GM19463 (cell line): ENCODE results near the gene ACOT2.
"Not testable (repeated sequence)": the region's sequence is repeated elsewhere in the genome, so short reads cannot be mapped to it uniquely, and the experiment has no call there.

Source experiments
- ATAC-seq: cut with Tn5 transposase; IDR thresholded peaks from one replicate; pipeline ENCODE4 v1.9.1; 2021; ENCODE audit warnings: mild to moderate bottlenecking, moderate library complexity; ENCODE audit not compliant: unreplicated experiment

Gene ACOT2

DNA sequence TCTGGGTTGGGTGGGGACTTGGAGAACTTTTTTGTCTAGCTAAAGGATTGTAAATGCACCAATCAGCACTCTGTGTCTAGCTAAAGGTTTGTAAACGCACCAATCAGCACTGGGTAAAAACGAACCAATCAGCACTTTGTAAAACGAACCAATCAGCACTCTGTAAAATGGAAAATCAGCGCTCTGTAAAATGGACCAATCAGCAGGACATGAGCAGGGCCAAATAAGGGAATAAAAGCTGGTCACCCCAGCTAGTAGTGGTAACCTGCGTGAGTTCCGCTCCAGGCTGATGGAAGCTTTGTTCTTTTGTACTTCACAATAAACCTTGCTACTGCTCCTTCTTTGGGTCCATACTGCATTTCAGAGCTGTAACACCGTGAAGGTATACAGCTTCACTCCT lies 1.7 kb upstream of the ACOT2 start:
- ATAC-seq: no peak

DNA sequence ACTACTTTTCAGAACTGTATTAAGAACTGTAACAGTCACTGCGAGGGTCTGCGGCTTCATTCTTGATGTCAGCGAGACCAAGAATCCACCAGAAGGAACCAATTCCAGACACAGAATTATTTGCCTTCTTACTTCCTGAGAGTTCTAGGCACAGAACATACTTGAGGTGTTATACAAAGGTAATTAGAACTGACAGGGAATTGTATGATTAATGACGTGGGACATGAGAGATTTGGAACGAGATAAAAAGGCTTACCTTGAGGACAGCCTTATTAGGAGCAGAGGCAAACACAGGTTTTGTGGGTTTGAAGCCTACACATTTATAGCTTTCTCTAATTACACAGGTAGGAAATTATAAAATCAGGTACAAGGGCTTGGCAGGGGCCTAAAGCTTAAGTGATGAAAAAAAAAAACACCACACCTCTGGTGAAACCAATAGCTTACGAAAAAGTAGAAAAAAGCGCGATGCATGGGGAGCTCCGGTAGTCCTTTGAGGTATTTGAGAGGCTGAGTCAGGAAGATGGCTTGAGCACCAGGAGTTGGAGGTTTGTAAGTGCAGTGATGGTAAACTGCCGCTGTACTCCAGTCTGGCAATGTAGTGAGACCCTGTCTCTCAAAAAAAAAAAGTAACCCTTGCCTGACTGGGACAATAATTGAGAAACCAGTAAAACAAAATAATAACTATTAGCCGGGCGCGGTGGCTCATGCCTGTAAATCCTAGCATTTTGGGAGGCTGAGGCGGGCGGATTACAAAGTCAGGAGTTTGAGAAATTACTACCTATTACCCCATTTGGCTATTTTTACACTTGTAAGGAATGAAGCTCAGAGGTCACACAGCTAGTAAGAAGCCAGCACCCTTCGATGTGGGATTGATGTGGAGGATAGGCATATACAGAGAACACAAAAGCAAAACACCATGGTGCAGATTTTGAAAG lies 795 bp upstream of the ACOT2 start:
- ATAC-seq: no peak

DNA sequence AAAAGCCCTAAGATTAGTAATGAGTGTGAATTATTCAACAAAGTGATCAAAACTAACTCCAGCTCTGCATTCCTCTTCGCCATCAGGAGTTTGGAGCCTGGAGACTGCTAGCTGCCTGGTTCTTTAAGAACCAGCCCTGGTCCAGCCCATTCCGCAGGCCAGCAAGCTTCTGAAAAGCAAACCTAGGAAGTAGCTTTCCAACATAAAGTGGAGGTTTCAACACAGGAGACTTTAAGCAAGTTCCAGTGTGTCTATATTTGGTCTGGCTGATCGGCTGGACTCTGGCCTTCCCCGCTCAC lies 178 bp upstream of the ACOT2 start:
- ATAC-seq: not testable (repeated sequence)

DNA sequence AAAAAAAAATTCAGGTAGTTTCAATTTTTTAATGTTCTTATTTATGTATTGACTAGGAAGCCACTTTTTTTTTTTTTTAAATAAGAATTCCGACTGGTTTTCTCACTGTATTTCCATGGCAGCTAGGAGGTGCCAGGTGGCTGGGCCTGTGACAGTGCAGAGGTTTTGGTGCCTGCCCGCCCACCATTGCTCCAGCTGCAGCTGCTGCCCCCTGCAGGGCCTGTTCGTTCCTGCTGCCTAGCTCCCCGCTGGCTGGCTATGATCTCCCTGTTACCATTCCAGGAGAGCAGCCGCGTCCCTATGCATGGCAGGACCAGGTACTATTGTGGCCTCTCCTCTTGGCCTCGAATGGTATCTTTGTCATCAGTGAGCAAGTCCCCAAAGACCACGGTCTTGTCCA lies 1.9 kb downstream of the ACOT2 start:
- ATAC-seq: not testable (repeated sequence)

DNA sequence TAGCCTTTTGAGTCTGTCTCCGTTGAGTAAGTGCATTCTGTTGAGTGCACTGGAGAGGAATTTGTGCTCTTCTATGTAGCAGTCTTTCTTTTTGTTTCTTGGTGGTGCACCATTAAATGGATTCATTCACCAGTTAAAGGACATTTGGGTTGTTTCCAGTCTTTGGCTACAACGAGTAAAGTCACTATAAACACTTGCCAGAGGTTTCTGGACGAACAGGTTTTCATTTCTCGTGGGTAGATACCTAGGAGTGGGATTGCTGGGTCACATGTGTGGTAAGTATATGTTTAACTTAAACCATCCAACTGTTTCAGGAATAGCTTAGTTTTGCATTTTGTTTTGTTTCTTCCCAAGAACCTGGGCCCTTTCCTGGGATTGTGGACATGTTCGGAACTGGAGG lies 4.0 kb downstream of the ACOT2 start:
- not testable (repeated sequence) for ATAC-seq

DNA sequence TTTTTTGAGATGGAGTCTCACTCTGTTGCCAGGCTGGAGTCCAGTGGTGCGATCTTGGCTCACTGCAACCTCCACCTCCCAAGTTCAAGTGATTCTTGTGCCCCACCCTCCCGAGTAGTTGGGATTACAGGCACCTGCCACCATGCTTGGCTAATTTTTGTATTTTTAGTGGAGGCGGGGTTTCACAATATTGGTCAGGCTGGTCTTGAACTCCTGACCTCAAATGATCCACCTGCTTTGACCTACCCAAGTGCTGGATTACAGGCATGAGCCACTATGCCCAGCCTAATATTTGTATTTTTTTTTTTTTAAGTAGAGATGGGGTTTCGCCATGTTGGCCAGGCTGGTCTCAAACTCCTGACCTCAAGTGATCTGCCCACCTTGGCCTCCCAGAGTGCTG lies 4.7 kb downstream of the ACOT2 start:
- ATAC-seq: not testable (repeated sequence)

DNA sequence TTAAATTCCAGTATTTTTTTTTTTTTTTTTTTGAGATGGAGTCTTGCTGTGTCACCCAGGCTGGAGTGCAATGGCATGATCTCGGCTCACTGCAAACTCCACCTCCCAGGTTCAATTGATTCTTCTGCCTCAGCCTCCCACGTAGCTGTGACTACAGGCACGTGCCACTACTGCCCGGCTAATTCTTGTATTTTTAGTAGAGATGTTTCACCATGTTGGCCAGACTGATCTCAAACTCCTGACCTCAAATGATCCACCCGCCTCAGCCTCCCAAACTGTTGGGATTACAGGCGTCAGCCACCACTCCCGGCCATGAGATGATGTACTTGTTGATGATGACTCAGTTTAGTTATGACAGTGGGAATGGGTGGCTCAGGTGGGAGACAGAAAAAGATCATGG lies 5.2 kb downstream of the ACOT2 start:
- not testable (repeated sequence) for ATAC-seq

DNA sequence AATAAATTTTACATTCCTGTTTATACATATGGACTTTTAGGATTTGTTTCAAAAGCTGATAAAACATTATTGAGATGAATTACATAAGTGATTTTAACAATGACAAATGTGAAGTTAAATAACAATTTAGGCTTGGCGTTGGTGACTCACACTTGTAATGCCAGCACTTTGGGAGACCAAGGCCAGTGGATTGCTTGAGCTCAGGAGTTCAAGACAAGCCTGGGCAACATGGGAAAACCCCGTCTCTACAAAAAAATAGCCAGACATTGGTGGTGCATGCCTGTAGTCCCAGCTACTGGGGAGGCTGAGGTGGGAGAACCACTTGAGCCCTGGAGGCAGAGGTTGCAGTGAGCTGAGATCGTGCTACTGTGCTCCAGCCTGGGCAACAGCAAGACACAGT lies 7.4 kb downstream of the ACOT2 start:
- no peak for ATAC-seq

DNA sequence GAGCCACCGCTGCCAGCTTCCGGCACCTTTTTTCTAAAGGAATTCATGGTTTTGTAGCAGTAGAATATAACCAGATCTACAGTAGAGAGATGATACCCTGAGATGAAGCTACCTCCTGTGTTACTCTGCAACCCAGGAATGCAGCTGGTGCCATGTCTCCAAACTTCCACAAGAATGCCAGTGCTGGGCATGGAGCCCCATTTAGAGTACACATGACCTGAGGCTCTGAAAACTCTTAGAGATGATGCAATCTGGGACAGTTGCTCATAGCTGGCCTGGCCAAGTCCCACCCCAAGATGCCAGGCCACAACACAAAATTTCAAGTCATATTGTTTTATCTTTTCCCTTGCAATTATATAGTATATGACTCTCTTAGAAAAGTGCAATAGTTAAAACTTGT lies 8.2 kb downstream of the ACOT2 start:
- ATAC-seq: not testable (repeated sequence)

DNA sequence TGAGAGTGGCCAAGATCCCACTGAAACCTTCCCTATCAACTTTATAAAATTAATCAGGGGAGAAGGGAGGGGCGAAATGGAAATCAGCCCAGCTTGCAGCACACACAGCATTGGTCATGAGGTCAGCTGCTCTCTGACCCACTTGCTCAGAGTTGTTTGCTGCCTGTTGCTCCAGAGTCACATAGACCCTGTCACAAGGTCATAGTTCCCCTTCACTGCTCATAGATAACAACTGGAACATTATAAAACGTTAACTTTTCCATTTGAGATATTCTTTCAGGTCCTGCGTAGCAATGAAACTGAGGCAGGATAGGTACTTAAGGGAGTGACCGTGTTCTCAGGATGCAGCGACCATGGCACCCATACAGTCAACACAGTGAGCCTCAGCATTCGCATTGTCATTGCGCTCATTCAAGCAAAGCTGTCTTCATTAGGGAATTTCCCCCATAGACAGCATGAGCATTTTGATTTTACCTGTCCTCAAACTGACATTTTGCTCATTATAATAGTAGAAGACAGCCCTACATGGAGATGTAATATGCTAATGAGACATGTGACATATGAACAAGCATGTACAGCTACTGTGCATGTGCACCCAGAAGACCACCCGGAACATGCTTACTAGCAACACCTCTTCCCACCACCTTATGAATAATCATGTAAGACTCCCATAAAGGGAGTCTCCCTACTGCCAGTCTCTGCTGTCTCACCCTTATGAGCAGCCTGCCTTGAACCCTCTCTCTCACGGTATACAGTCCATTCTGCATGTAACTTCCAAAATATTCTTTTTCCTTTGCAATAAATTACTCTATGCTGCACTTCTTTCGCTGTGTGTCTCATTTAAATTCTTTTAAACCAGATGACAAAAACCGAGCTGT lies 13.3 kb downstream of the ACOT2 start:
- ATAC-seq: not testable (repeated sequence)

DNA sequence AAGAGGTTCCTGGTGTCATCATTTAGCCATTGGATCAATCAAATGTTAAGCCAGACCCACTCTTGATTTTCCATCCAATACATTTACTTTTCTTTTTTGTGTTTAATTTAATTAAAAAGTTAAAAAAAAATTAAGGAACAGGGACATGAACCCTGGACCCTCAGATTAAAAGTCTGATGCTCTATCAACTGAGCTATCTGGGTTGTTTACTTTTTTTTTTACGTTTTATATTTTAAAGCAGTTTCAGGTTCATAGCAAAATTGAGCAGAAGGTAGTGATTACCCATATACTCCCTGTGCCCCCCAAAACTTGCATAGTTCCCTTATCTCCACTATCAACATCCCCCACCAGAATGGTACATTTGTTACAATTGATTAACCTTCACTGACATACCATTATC lies 19.7 kb downstream of the ACOT2 start:
- no peak for ATAC-seq

DNA sequence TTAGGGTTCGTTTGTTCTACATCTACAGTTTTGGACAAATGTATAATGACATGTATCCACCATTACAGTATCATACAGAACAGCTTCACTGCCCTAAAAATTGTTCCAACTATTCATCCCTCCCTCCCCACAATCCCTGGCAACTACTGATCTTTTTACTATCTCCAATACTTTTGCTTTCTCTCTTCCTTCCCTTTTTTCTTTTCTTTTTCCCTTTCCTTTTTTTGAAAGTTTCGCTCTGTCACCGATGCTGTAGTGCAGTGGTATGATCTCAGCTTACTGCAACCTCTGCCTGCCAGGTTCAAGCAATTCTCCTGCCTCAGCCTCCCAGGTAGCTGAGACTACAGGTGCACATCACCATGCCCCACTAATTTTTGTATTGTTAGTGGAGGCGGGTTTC lies 20.1 kb downstream of the ACOT2 start:
- ATAC-seq: no peak

DNA sequence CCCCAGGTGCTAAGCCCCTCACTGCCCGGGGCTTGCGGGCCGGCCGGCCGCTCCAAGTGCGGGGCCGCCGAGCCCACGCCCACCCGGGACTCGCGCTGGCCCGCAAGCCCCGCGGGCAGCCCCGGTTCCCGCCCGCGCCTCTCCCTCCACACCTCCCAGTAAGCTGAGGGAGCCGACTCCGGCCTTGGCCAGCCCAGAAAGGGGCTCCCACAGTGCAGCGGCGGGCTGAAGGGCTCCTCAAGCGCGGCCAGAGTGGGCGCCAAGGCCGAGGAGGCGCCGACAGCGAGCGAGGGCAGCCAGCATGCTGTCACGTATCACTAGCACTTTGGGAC lies 21.6 kb downstream of the ACOT2 start:
- ATAC-seq: not testable (repeated sequence)

DNA sequence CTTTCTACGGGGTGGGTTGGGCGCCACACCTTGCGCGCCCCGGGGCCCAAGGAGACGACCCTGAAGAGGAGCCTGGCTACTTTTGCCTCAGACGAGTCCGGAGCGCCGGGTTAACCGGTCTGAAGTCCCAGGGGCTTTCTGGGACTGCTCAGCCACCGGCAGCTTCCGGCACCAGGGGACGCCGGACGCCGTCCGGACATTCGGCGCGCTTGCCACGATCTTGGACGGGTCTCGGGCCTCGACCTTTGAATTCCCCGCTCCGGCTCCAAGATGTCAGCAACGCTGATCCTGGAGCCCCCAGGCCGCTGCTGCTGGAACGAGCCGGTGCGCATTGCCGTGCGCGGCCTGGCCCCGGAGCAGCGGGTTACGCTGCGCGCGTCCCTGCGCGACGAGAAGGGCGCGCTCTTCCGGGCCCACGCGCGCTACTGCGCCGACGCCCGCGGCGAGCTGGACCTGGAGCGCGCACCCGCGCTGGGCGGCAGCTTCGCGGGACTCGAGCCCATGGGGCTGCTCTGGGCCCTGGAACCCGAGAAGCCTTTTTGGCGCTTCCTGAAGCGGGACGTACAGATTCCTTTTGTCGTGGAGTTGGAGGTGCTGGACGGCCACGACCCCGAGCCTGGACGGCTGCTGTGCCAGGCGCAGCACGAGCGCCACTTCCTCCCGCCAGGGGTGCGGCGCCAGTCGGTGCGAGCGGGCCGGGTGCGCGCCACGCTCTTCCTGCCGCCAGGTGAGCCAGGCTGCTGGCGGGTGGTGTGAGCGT lies 22.9 kb downstream of the ACOT2 start, which contains the start of gene ACOT4:
Gene ACOT4, plus strand, starts transcription at position 184 of the 760 bp plus-strand sequence. Its CDS starts 87 bp downstream, at position 271.
- ATAC-seq: peak; percentile 74

DNA sequence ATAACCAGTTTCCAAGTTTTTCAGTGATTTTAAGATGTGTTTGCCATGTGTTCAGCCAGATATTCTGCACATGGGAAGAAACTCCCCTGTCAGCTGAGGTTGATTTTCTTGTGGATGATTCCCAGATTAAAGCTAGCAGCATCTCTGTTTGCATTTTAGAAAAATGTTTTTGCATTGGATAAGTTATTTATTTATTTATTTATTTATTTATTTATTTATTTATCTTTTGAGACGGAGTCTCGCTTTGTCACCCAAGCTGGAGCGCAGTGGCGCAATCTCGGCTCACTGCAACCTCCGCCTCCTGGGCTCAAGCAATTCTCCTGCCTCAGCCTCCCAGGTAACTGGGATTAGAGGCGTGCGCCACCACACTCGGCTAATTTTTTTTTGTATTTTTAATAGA lies 25.5 kb downstream of the ACOT2 start:
- ATAC-seq: no peak

DNA sequence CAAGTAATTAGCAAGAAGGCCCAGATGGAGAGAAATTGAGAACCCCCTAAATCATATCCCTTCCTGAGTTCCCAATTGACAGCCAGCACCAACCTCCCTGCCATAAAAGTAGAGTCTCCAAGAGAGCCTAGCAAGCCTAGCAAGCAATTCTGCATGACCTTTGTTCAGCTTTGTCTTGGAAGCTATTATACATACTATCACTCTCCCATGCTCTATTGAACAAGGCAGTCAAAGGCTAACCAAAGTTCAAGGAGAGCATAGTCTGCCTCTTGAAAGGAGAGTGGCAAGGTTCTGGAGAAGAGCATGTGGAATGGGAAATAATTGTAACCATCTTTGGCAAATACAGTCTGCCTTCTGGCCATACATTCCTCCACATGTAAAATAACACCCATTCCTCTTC lies 30.5 kb downstream of the ACOT2 start:
- ATAC-seq: no peak

DNA sequence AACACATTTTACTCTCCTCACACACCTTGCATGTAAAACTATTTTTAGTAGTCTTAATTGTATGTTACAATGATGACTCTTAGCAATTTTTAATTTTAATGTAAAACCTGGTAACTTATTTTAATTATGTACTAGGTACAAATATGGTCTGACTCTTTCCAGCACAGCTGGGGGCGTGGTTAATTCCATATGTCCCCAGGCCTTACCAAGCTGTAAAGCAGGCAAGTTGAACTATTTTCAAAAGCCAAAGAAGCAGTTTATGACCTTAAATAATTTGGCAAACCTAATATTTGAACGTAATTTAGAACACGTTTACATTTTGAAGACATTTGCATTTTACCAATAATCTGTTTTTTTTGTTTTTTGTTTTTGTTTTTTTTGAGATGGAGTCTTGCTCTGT lies 34.0 kb downstream of the ACOT2 start:
- ATAC-seq: no peak

DNA sequence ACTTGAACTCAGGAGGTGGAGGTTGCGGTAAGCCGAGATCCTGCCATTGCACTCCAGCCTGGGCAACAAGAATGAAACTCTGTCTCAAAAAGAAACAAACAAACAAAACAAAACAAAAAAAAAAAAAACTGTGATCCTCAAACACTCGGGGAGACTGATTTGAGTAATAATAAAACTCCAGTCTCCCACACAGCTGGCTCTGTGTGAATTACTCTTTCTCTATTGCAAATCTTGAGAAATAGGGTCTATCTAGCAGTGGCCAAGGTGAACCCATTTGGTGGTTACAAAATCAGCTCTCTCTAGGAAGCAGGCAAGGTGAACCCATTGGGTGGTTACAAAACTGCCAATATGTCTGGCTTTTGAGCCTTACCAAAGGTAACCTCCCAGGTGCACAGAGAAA lies 37.3 kb downstream of the ACOT2 start:
- ATAC-seq: no peak

DNA sequence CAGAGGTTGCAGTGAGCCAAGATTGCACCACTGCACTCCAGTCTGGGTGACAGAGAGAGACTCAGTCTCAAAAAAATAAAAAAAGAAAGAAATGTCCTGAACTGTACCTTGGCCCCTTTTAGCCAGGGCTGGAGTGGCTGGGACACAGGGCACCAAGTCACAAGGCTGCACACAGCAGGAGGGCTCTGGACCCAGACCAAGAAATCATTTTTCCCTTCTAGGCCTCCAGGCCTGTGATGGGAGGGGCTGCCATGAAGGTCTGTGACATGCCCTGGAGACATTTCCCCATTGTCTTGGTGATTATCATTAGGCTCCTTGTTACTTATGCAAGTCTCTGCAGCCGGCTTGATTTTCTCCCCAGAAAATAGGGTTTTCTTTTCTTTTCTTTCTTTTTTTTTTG lies 38.2 kb downstream of the ACOT2 start:
- no peak for ATAC-seq

DNA sequence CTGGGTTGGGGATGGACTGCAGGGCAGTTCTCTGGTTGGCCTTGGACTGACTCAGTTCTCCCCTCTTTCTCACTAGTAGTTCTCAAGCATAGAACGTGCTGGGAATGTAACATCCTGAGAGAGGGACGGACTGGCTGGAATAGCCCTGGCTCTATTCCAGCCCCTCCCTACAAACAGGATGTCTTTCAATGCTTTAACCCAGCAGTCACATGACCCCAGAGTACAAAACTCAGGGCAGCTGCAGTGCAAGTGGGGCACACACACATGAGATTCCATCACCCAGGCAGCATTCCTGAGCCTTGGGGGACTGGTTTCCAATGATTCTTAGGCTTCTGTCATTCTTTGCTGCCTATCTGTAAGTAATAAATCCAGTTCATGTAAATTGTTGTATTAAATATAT lies 41.7 kb downstream of the ACOT2 start:
- ATAC-seq: no peak

DNA sequence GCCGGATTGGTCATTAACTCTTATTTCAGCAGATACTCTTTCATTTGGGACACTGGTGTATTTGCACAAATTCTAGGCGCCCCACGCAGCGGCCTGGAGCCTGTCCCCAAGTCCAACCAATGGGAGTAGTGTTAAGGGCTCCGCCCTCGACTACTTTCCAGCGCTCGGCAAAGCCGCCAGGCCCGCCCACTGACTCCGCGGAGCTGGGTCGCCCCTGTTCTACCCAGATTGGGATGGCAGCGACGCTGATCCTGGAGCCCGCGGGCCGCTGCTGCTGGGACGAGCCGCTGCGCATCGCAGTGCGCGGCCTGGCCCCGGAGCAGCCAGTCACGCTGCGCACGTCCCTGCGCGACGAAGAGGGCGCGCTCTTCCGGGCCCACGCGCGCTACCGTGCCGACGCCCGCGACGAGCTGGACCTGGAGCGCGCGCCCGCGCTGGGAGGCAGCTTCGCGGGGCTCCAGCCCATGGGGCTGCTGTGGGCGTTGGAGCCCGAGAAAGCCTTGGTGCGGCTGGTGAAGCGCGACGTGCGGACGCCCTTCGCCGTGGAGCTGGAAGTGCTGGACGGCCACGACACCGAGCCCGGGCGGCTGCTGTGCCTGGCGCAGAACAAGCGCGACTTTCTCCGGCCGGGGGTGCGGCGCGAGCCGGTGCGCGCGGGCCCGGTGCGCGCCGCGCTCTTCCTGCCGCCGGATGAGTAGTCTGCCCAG lies 43.5 kb downstream of the ACOT2 start, which contains the start of gene ACOT6:
Gene ACOT6, plus strand, starts transcription at position 179 of the 707 bp plus-strand sequence. Its CDS starts 55 bp downstream, at position 234.
- ATAC-seq: peak; percentile 82
